ENCODE results near the gene ZNF90. TPM values are rescaled to one million over a fixed set of nuclear protein-coding genes. Genes with fewer than 3 reads are reported as not detected.

ZNF90 gene
- total and polyA plus RNA-seq, 2 of the 4 experiments (the other 2 are of a cell fraction), result 0.36 to 0.38 TPM

- 0% methylated on average over 11 of the region's 25 CpGs; no CpG with 5 or more reads in 1 of the 2 experiments for WGBS, 2 experiments (ENCODE audit: extremely low coverage in 2 of 2, insufficient read length in 1 of 2)
- H3K4me2 ChIP-seq (ENCODE audit: low read depth, low read length), result peak within 1 kb of the TSS; percentile 73
- H2BK120ac ChIP-seq (ENCODE audit: low read depth, low read length), result no peak within 1 kb of the TSS
- H3K9me1 ChIP-seq (ENCODE audit: insufficient read depth, low read length), result no peaks in the 10 kb centered on the region
- CTCF ChIA-PET, result no interaction called here
- POLR2A ChIA-PET (ENCODE audit: unreplicated experiment), result no interaction called here
- H3K4me1 ChIP-seq (ENCODE audit: control insufficient read depth, insufficient read depth, low read length), result no peaks in the 10 kb centered on the region
- peak within 1 kb of the TSS; percentile 73 to 75 for H4K8ac ChIP-seq (ENCODE audit: low read depth in 2 of 2, low read length in 2 of 2)
- H2AK5ac ChIP-seq (ENCODE audit: low read depth, low read length), result no peak within 1 kb of the TSS
- dilution Hi-C loops (cut with HindIII; ENCODE audit: low sequenced_read_pairs, unreplicated experiment), result no loop called here
- H2BK5ac ChIP-seq (ENCODE audit: low read depth, low read length, poor library complexity, severe bottlenecking), result no peak within 1 kb of the TSS
- BruUV-seq (replicated peaks), result no TSS peak
- H4K91ac ChIP-seq (ENCODE audit: insufficient read depth, low read depth, low read length), result no peak within 1 kb of the TSS; the same call in 1 of the 2 replicates
- no peak within 1 kb of the TSS for H2BK20ac ChIP-seq (ENCODE audit: low read depth, low read length)
- H3K27ac ChIP-seq (ENCODE audit: insufficient read depth, low read length), result peak within 1 kb of the TSS; percentile 64
- DNase-seq (peak; percentile 92), ATAC-seq (ENCODE audit: low read depth) (peak; percentile 100)
- no peak within 1 kb of the TSS for H3K14ac ChIP-seq (replicated peaks; ENCODE audit: low read depth, low read length)
- H2BK15ac ChIP-seq (ENCODE audit: low read depth, low read length), result no peak within 1 kb of the TSS
- 0 out of 2 replicates have a peak within 1 kb of the TSS, but pooled peaks have one; percentile 21 for H3K56ac ChIP-seq (ENCODE audit: extremely low read depth, insufficient read depth, low read length)
- TF ChIP-seq RCOR1 (IDR thresholded peaks at IDR 0.05; ENCODE audit: insufficient replicate concordance, low read length) (no peak), POLR2A (IDR thresholded peaks at IDR 0.05; ENCODE audit: low read depth, low read length) (no peak), BHLHE40 (IDR thresholded peaks at IDR 0.05; ENCODE audit: low read depth, low read length) (no peak), MXI1 (IDR thresholded peaks at IDR 0.05; ENCODE audit: borderline replicate concordance, low read depth, low read length) (peak; percentile 71; the same call in 1 of the 2 replicates), RFX5 (IDR thresholded peaks at IDR 0.05; ENCODE audit: low read depth, low read length) (no peak), MAZ (IDR thresholded peaks at IDR 0.05; ENCODE audit: borderline replicate concordance, low read depth, low read length) (no peak)
- H3K4me3 ChIP-seq (ENCODE audit: insufficient read depth, low read depth, low read length), result peak within 1 kb of the TSS; percentile 88
- H3K36me3 ChIP-seq (ENCODE audit: control insufficient read depth, insufficient read depth, low read length), result 0 out of 2 replicates have a peak, but pooled peaks cover 1% of the 10 kb centered on the region
- 0 out of 2 replicates have a peak within 1 kb of the TSS, but pooled peaks have one; percentile 42 for H4K5ac ChIP-seq (ENCODE audit: low read depth, low read length)
- no peaks in the 10 kb centered on the region for H3K9me3 ChIP-seq (ENCODE audit: control insufficient read depth, insufficient read depth, low read length)
- peak within 1 kb of the TSS; percentile 62 for H3K9ac ChIP-seq (ENCODE audit: low read depth, low read length)
- 0 out of 2 replicates have a peak within 1 kb of the TSS, but pooled peaks have one; percentile 16 for H3K23ac ChIP-seq (ENCODE audit: low read depth, low read length)
- H3K79me1 ChIP-seq (ENCODE audit: low read depth in 1 of 2, low read length in 2 of 2), result peaks cover 6 to 13% of the 10 kb centered on the region in 2 experiments; a peak in 2 of 4 replicates
- no peak within 1 kb of the TSS for H3K18ac ChIP-seq (ENCODE audit: low read depth, low read length)
- intact Hi-C loops (cut with micrococcal nuclease), result no loop called here
- peak within 1 kb of the TSS; percentile 99 for H2AFZ ChIP-seq (replicated peaks; ENCODE audit: low read length, poor library complexity)
- no peak within 1 kb of the TSS for H3K4ac ChIP-seq (ENCODE audit: low read depth, low read length)
- in situ Hi-C loops (cut with MboI; ENCODE audit: low sequenced_read_pairs), result no loop called here
- H4K20me1 ChIP-seq (ENCODE audit: insufficient read depth, low read length), result no peaks in the 10 kb centered on the region
- H3K27me3 ChIP-seq (ENCODE audit: control insufficient read depth, insufficient read depth, low read length), result no peaks in the 10 kb centered on the region
- no peak within 1 kb of the TSS for H2AK9ac ChIP-seq (replicated peaks; ENCODE audit: low read depth, low read length, poor library complexity)
Measured at GRCh38 chr19:20039203-20039723, 38.5 kb upstream of the ZNF90 start, which contains the start of gene ZNF682. TSS of gene ZNF682 (minus strand) at chr19:20039505. CDS start at chr19:20039345, 160 bp downstream.
